ENCODE results near the gene GPR78. TPM values are rescaled to one million over a fixed set of nuclear protein-coding genes. Genes with fewer than 3 reads are reported as not detected.

GPR78 gene
- polyA plus RNA-seq (2013, experiment 1 of 4): 0.28 TPM
- polyA plus RNA-seq (2013, experiment 2 of 4): 0.43 TPM
- 0.27 TPM for polyA plus RNA-seq (2013, experiment 3 of 4)
- 0.45 TPM for polyA plus RNA-seq (2013, experiment 4 of 4)

GRCh38 chr4:8580321-8581093 lies at the start of gene GPR78:
GPR78 (plus strand) TSS chr4:8580392; CDS start chr4:8580983, 591 bp downstream.
- peak within 1 kb of the TSS; percentile 10 for H3K4me3 ChIP-seq (ENCODE audit: insufficient read depth, low read depth, low read length)
- 1% methylated on average over 63 of the region's 63 CpGs for WGBS, 2 experiments

GRCh38 chr4:8532245-8532781 lies 47.9 kb upstream of the GPR78 start:
- no peaks in the 10 kb centered on the region for H3K27me3 ChIP-seq (ENCODE audit: control insufficient read depth, insufficient read depth, low read length, poor library complexity, severe bottlenecking)
- WGBS, 2 experiments: 75 to 77% methylated on average over 5 of the region's 5 CpGs
- no peaks in the 10 kb centered on the region for H3K9me3 ChIP-seq (ENCODE audit: control insufficient read depth, low read length)
- H3K4me3 ChIP-seq (ENCODE audit: insufficient read depth, low read depth, low read length): no peak overlapping the region
- H3K27ac ChIP-seq (ENCODE audit: insufficient read depth, low read depth, low read length, poor library complexity, severe bottlenecking): no peak overlapping the region
- no peaks in the 10 kb centered on the region for H3K36me3 ChIP-seq (ENCODE audit: control insufficient read depth, insufficient read depth, low read length)
- H3K4me1 ChIP-seq (ENCODE audit: control insufficient read depth, insufficient read depth, low read length): peaks cover 9% of the 10 kb centered on the region

More at GRCh38 chr4:8580321-8581093, at the start of gene GPR78:
- no peak within 1 kb of the TSS for H3K27ac ChIP-seq (ENCODE audit: insufficient read depth, low read depth, low read length, poor library complexity, severe bottlenecking)
- H3K36me3 ChIP-seq (ENCODE audit: control insufficient read depth, insufficient read depth, low read length): no peaks in the 10 kb centered on the region
- H3K27me3 ChIP-seq (ENCODE audit: control insufficient read depth, insufficient read depth, low read length, poor library complexity, severe bottlenecking): peaks cover 83% of the 10 kb centered on the region
- no peaks in the 10 kb centered on the region for H3K9me3 ChIP-seq (ENCODE audit: control insufficient read depth, low read length)
- H3K4me1 ChIP-seq (ENCODE audit: control insufficient read depth, insufficient read depth, low read length): peaks cover 11% of the 10 kb centered on the region

- Histone ChIP-seq H3K4me3 (ENCODE audit: insufficient read depth, low read depth, low read length) (no peak overlapping the region), H3K9me3 (ENCODE audit: control insufficient read depth, low read length) (no peaks in the 10 kb centered on the region), H3K27me3 (ENCODE audit: control insufficient read depth, insufficient read depth, low read length, poor library complexity, severe bottlenecking) (no peaks in the 10 kb centered on the region), H3K27ac (ENCODE audit: insufficient read depth, low read depth, low read length, poor library complexity, severe bottlenecking) (no peak overlapping the region), H3K36me3 (ENCODE audit: control insufficient read depth, insufficient read depth, low read length) (no peaks in the 10 kb centered on the region), H3K4me1 (ENCODE audit: control insufficient read depth, insufficient read depth, low read length) (peaks cover 9% of the 10 kb centered on the region)
- WGBS, 2 experiments: 95 to 98% methylated on average over 2 of the region's 2 CpGs
Observed at GRCh38 chr4:8533274-8533865, 46.8 kb upstream of the GPR78 start.

GRCh38 chr4:8534129-8534528 lies 46.1 kb upstream of the GPR78 start:
- Histone ChIP-seq H3K36me3 (ENCODE audit: control insufficient read depth, insufficient read depth, low read length) (no peaks in the 10 kb centered on the region), H3K27me3 (ENCODE audit: control insufficient read depth, insufficient read depth, low read length, poor library complexity, severe bottlenecking) (no peaks in the 10 kb centered on the region), H3K4me1 (ENCODE audit: control insufficient read depth, insufficient read depth, low read length) (peaks cover 9% of the 10 kb centered on the region), H3K27ac (ENCODE audit: insufficient read depth, low read depth, low read length, poor library complexity, severe bottlenecking) (no peak overlapping the region), H3K4me3 (ENCODE audit: insufficient read depth, low read depth, low read length) (no peak overlapping the region), H3K9me3 (ENCODE audit: control insufficient read depth, low read length) (no peaks in the 10 kb centered on the region)
- 45 to 50% methylated on average over 4 of the region's 4 CpGs for WGBS, 2 experiments

- no peaks in the 10 kb centered on the region for H3K9me3 ChIP-seq (ENCODE audit: control insufficient read depth, low read length)
- H3K4me1 ChIP-seq (ENCODE audit: control insufficient read depth, insufficient read depth, low read length): peaks cover 9% of the 10 kb centered on the region
- no peak overlapping the region for H3K4me3 ChIP-seq (ENCODE audit: insufficient read depth, low read depth, low read length)
- H3K36me3 ChIP-seq (ENCODE audit: control insufficient read depth, insufficient read depth, low read length): no peaks in the 10 kb centered on the region
- no peaks in the 10 kb centered on the region for H3K27me3 ChIP-seq (ENCODE audit: control insufficient read depth, insufficient read depth, low read length, poor library complexity, severe bottlenecking)
- 83 to 86% methylated on average over 2 of the region's 2 CpGs for WGBS, 2 experiments
- H3K27ac ChIP-seq (ENCODE audit: insufficient read depth, low read depth, low read length, poor library complexity, severe bottlenecking): no peak overlapping the region
Observed at GRCh38 chr4:8534611-8535010, 45.6 kb upstream of the GPR78 start.

GRCh38 chr4:8536467-8536866 lies 43.7 kb upstream of the GPR78 start:
- Histone ChIP-seq H3K36me3 (ENCODE audit: control insufficient read depth, insufficient read depth, low read length) (no peaks in the 10 kb centered on the region), H3K27ac (ENCODE audit: insufficient read depth, low read depth, low read length, poor library complexity, severe bottlenecking) (no peak overlapping the region), H3K4me3 (ENCODE audit: insufficient read depth, low read depth, low read length) (no peak overlapping the region), H3K4me1 (ENCODE audit: control insufficient read depth, insufficient read depth, low read length) (peaks cover 9% of the 10 kb centered on the region), H3K9me3 (ENCODE audit: control insufficient read depth, low read length) (no peaks in the 10 kb centered on the region), H3K27me3 (ENCODE audit: control insufficient read depth, insufficient read depth, low read length, poor library complexity, severe bottlenecking) (no peaks in the 10 kb centered on the region)
- 95 to 97% methylated on average over 7 of the region's 7 CpGs for WGBS, 2 experiments

GRCh38 chr4:8537041-8537461 lies 43.1 kb upstream of the GPR78 start:
- Histone ChIP-seq H3K27ac (ENCODE audit: insufficient read depth, low read depth, low read length, poor library complexity, severe bottlenecking) (no peak overlapping the region), H3K9me3 (ENCODE audit: control insufficient read depth, low read length) (no peaks in the 10 kb centered on the region), H3K4me3 (ENCODE audit: insufficient read depth, low read depth, low read length) (no peak overlapping the region), H3K27me3 (ENCODE audit: control insufficient read depth, insufficient read depth, low read length, poor library complexity, severe bottlenecking) (no peaks in the 10 kb centered on the region), H3K36me3 (ENCODE audit: control insufficient read depth, insufficient read depth, low read length) (no peaks in the 10 kb centered on the region), H3K4me1 (ENCODE audit: control insufficient read depth, insufficient read depth, low read length) (peaks cover 9% of the 10 kb centered on the region)
- WGBS, 2 experiments: 84 to 88% methylated on average over 9 of the region's 9 CpGs

GRCh38 chr4:8538076-8538702 lies 42.0 kb upstream of the GPR78 start:
- WGBS, 2 experiments: 94 to 96% methylated on average over 12 of the region's 12 CpGs
- Histone ChIP-seq H3K27me3 (ENCODE audit: control insufficient read depth, insufficient read depth, low read length, poor library complexity, severe bottlenecking) (no peaks in the 10 kb centered on the region), H3K4me3 (ENCODE audit: insufficient read depth, low read depth, low read length) (no peak overlapping the region), H3K27ac (ENCODE audit: insufficient read depth, low read depth, low read length, poor library complexity, severe bottlenecking) (no peak overlapping the region), H3K4me1 (ENCODE audit: control insufficient read depth, insufficient read depth, low read length) (peaks cover 9% of the 10 kb centered on the region), H3K36me3 (ENCODE audit: control insufficient read depth, insufficient read depth, low read length) (no peaks in the 10 kb centered on the region), H3K9me3 (ENCODE audit: control insufficient read depth, low read length) (no peaks in the 10 kb centered on the region)

- Histone ChIP-seq H3K9me3 (ENCODE audit: control insufficient read depth, low read length) (no peaks in the 10 kb centered on the region), H3K4me3 (ENCODE audit: insufficient read depth, low read depth, low read length) (no peak overlapping the region), H3K36me3 (ENCODE audit: control insufficient read depth, insufficient read depth, low read length) (no peaks in the 10 kb centered on the region), H3K27me3 (ENCODE audit: control insufficient read depth, insufficient read depth, low read length, poor library complexity, severe bottlenecking) (no peaks in the 10 kb centered on the region), H3K4me1 (ENCODE audit: control insufficient read depth, insufficient read depth, low read length) (peaks cover 5% of the 10 kb centered on the region), H3K27ac (ENCODE audit: insufficient read depth, low read depth, low read length, poor library complexity, severe bottlenecking) (no peak overlapping the region)
- WGBS, 2 experiments: 83 to 84% methylated on average over 15 of the region's 15 CpGs
Observed at GRCh38 chr4:8538703-8539567, 41.3 kb upstream of the GPR78 start.
